GM19025 (cell line): ENCODE results near the gene DISP3.
"Not testable (repeated sequence)": the region's sequence is repeated elsewhere in the genome, so short reads cannot be mapped to it uniquely, and the experiment has no call there.

Experiments used
- ATAC-seq: cut with Tn5 transposase; IDR thresholded peaks from one replicate; pipeline ENCODE4 v1.9.1; 2021; ENCODE audit warnings: mild to moderate bottlenecking, low read depth, moderate library complexity; ENCODE audit not compliant: unreplicated experiment

Gene DISP3

DNA sequence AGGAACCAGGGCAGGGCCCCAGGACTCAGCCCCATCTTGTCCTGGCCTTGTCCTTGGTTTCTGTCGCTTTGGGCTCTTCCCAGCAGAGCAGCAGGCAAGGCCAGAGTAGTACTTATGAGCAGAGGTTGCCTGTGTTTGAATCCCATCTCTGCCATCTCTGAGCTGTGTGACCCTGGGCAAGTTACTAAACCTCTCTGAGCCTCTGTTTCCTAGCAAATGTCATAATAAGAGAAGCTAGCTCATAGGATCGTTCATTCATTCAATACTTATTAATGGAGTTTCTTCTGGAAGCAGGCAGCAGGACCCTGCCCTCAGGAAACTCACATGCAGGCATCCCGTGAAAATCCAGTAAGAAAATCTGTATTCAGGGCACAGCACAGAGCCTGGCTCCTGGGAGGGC lies 91.0 kb downstream of the DISP3 start:
- ATAC-seq: no peak

- ATAC-seq: no peak
Measured at GRCh38 chr1:11570821-11571380, 91.9 kb downstream of the DISP3 start.

DNA sequence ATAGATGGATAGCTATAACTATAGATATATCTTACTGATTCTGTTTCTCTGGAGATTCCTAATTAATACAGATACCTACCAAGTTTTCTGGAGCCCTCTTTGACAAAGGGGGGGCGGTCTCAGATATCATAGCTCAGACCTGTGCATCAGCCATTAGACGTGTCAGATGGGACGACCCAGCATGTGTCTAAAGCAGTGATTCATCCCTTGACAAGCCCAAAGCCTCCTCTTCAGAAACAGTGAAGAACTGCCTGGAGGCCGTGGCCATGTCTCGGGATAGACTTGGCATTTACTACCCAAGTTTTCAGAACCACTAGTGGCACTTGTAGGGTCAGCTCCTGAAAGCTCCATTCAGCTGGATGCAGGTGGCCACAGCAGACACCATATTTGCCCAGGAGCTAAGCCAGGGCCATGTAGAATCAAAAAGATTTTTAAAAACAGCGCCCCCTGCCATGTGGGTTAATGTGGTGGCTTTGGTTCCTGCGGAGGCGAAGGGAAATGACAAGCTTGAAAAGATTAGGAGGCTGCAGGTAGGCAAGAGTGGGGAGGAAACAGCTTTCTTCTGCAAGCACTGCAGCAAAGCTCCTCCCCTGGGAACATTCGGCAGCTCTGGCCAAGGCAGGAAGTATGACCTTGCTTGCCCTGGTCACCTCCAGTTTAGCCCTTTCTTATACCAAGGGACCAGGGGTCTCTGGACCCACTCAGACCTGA lies 93.1 kb downstream of the DISP3 start:
- ATAC-seq: no peak

DNA sequence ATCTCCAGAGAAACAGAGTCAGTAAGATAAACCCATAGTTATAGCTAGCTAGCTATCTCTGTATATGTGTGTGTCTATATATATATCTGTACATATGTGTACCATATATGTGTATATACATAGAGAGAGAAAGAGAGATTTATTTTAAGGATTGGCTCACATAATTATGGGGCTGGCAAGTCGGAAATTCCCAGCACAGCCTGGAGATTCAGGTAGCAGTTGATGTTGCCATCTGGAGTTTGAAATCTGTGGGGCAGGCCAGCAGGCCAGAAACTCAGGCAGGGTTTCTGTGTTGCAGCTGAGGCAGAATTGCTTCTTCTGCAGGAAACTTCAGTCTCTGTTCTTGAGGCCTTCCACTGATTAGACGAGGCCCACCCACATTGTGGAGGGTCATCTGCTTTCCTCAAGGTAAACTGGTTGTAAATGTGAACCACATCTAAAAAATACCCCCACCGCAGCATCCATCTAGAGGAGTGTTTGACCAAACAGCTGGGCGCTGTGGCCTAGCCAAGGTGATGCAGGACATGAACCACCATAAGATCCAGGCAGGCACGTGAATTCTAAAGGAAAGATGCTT lies 94.2 kb downstream of the DISP3 start:
- ATAC-seq: no peak

DNA sequence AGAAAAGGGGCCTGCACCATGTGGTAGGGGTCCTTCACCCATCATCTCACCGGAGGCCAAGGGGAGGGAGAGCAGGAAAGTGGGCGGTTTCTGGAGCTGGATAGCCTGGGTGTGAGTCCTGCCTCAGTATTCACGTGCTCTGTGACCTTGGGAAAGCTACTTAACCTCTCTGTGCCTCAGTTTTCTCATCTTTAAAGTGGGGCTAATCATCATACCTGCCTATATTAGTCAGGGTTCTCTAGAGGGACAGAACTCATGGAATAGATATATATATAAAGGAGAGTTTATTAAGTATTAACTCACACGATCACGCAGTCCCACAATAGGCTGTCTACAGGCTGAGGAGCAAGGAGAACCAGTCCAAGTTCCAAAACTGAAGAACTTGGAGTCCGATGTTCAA lies 96.6 kb downstream of the DISP3 start:
- no peak for ATAC-seq

- no peak for ATAC-seq
Measured at GRCh38 chr1:11576109-11576875, 97.3 kb downstream of the DISP3 start.

DNA sequence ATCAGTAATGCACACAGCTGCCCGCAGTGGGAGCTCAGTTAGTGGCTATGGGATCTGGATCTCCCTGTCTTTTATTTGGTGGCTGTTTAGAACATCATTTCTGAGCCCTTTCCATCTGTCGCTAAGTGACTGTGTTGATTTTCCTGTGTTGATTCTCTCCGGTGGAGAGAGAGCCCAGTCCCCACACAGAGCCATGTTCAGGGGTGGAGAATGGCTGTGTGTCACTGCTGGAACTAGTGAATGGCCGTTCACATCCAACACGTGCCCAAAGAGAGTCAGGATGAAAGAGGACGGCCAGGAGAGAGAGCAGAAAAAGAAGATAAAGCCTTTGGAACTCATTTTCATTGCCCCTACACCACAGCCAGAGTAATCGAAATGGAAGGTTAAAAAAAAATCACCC lies 99.0 kb downstream of the DISP3 start:
- no peak for ATAC-seq

- ATAC-seq: no peak
Measured at GRCh38 chr1:11579506-11579905, 100.6 kb downstream of the DISP3 start.

- not testable (repeated sequence) for ATAC-seq
Measured at GRCh38 chr1:11580049-11580448, 101.1 kb downstream of the DISP3 start.

- ATAC-seq: no peak
Measured at GRCh38 chr1:11581445-11581991, 102.6 kb downstream of the DISP3 start.

- no peak for ATAC-seq
Measured at GRCh38 chr1:11585389-11585788, 106.4 kb downstream of the DISP3 start.
